ENCODE data around the gene HIVEP3.

HIVEP3 gene

DNA sequence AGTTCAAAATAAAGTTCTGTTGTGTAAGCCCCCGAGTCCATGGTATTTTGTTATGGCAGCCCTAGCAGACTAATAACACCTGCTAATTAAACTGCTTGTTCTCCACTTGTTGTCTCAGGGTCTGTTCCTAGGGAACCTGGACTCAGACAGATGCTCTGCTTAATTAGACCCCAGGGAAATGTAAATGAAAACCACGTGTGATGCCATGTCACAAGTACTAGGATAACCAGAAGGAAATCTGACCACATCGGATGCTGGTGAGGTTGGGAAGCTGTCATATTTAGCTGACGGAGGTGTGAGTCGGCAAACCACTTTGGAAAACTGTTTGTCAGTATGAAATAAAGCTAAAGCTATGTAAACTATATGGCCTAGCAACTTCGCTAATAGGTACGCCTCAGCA lies 453.8 kb downstream of the HIVEP3 start:
- H3F3A ChIP-seq (ENCODE audit: insufficient read depth, low read length): no peaks in the 10 kb centered on the region
- H3K27me3 ChIP-seq (ENCODE audit: insufficient read depth, low read length): 0 out of 2 replicates have a peak, but pooled peaks cover 5% of the 10 kb centered on the region
- H3K4me3 ChIP-seq (ENCODE audit: low read depth, low read length, poor library complexity, severe bottlenecking): no peak overlapping the region
- H3K9me3 ChIP-seq (ENCODE audit: low read length): no peaks in the 10 kb centered on the region
- no peaks in the 10 kb centered on the region for H3K9me2 ChIP-seq (ENCODE audit: low read depth, low read length)
- H3K36me3 ChIP-seq (ENCODE audit: insufficient read depth, low read length): no peaks in the 10 kb centered on the region
- no peak overlapping the region for H3K27ac ChIP-seq (ENCODE audit: low read depth, low read length, poor library complexity, severe bottlenecking)
- no peaks in the 10 kb centered on the region for H4K20me1 ChIP-seq (ENCODE audit: insufficient read depth, low read length)
- H2AFZ ChIP-seq (ENCODE audit: low read length): no peak overlapping the region
- no peaks in the 10 kb centered on the region for H3K4me1 ChIP-seq (ENCODE audit: insufficient read depth, low read length, severe bottlenecking)
- no peak for TF ChIP-seq EZH2 (IDR thresholded peaks at IDR 0.05; ENCODE audit: borderline replicate concordance, low read length)
- TF ChIP-seq, protein P1, sequence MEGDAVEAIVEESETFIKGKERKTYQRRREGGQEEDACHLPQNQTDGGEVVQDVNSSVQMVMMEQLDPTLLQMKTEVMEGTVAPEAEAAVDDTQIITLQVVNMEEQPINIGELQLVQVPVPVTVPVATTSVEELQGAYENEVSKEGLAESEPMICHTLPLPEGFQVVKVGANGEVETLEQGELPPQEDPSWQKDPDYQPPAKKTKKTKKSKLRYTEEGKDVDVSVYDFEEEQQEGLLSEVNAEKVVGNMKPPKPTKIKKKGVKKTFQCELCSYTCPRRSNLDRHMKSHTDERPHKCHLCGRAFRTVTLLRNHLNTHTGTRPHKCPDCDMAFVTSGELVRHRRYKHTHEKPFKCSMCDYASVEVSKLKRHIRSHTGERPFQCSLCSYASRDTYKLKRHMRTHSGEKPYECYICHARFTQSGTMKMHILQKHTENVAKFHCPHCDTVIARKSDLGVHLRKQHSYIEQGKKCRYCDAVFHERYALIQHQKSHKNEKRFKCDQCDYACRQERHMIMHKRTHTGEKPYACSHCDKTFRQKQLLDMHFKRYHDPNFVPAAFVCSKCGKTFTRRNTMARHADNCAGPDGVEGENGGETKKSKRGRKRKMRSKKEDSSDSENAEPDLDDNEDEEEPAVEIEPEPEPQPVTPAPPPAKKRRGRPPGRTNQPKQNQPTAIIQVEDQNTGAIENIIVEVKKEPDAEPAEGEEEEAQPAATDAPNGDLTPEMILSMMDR (IDR thresholded peaks at IDR 0.05; ENCODE audit: low read length): no peak
- no peak overlapping the region for H3K4me2 ChIP-seq (ENCODE audit: low read length)
- H3K79me2 ChIP-seq (ENCODE audit: insufficient read depth, low read length): no peaks in the 10 kb centered on the region
- H3K9ac ChIP-seq (ENCODE audit: low read length): no peak overlapping the region

DNA sequence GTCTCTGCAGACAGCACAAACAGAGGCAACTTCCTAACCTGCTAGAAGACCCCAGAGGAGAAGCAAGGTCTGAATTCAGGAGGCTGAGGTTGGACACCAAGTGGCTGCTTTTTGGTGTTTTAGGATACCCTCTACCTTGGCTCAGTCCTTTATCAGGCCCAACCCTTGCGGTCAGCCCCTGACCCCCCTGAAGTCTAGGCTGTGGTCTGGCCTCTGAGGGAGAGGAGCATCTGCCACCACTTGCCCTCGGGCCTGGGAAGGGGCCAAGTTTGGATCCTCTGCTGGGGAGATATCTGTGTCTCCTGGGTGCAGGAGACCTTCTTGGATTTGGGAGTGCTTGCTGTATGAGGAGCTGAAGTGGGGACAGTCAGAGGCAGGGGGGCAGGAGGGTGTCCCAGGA lies 455.2 kb downstream of the HIVEP3 start:
- no peak for TF ChIP-seq EZH2 (IDR thresholded peaks at IDR 0.05; ENCODE audit: borderline replicate concordance, low read length)
- TF ChIP-seq, protein P1 (IDR thresholded peaks at IDR 0.05; ENCODE audit: low read length): no peak
- Histone ChIP-seq H4K20me1 (ENCODE audit: insufficient read depth, low read length) (no peaks in the 10 kb centered on the region), H3K9me3 (ENCODE audit: low read length) (no peaks in the 10 kb centered on the region), H3F3A (ENCODE audit: insufficient read depth, low read length) (no peaks in the 10 kb centered on the region), H3K4me3 (ENCODE audit: low read depth, low read length, poor library complexity, severe bottlenecking) (no peak overlapping the region), H3K4me1 (ENCODE audit: insufficient read depth, low read length, severe bottlenecking) (no peaks in the 10 kb centered on the region), H3K27ac (ENCODE audit: low read depth, low read length, poor library complexity, severe bottlenecking) (no peak overlapping the region), H2AFZ (ENCODE audit: low read length) (no peak overlapping the region), H3K9ac (ENCODE audit: low read length) (no peak overlapping the region), H3K27me3 (ENCODE audit: insufficient read depth, low read length) (0 out of 2 replicates have a peak, but pooled peaks cover 5% of the 10 kb centered on the region), H3K79me2 (ENCODE audit: insufficient read depth, low read length) (no peaks in the 10 kb centered on the region), H3K36me3 (ENCODE audit: insufficient read depth, low read length) (no peaks in the 10 kb centered on the region), H3K9me2 (ENCODE audit: low read depth, low read length) (no peaks in the 10 kb centered on the region), H3K4me2 (ENCODE audit: low read length) (no peak overlapping the region)

DNA sequence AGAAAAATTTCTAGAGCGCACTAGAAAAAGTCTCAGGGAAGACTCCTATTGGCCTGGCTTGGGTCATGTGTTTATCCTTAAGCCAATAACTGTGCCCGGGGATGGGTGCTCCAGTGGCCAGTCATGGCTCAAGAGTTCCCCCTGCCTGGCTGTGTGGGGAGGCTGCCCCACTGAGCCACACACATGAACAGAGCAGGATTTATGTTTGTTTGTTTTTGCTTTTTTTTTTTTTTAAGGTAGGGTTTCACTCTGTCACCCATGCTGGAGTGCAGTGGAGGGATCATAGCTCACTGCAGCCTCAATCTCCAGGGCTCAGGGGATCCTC lies 456.1 kb downstream of the HIVEP3 start:
- Histone ChIP-seq H3K4me1 (ENCODE audit: insufficient read depth, low read length, severe bottlenecking) (no peaks in the 10 kb centered on the region), H3K36me3 (ENCODE audit: insufficient read depth, low read length) (no peaks in the 10 kb centered on the region), H3K4me3 (ENCODE audit: low read depth, low read length, poor library complexity, severe bottlenecking) (no peak overlapping the region), H3K9me3 (ENCODE audit: low read length) (no peaks in the 10 kb centered on the region), H4K20me1 (ENCODE audit: insufficient read depth, low read length) (no peaks in the 10 kb centered on the region), H3K27me3 (ENCODE audit: insufficient read depth, low read length) (0 out of 2 replicates have a peak, but pooled peaks cover 5% of the 10 kb centered on the region), H3K9ac (ENCODE audit: low read length) (no peak overlapping the region), H3K27ac (ENCODE audit: low read depth, low read length, poor library complexity, severe bottlenecking) (no peak overlapping the region), H3K79me2 (ENCODE audit: insufficient read depth, low read length) (no peaks in the 10 kb centered on the region), H3K4me2 (ENCODE audit: low read length) (no peak overlapping the region), H2AFZ (ENCODE audit: low read length) (no peak overlapping the region), H3F3A (ENCODE audit: insufficient read depth, low read length) (no peaks in the 10 kb centered on the region), H3K9me2 (ENCODE audit: low read depth, low read length) (no peaks in the 10 kb centered on the region)
- TF ChIP-seq EZH2 (IDR thresholded peaks at IDR 0.05; ENCODE audit: borderline replicate concordance, low read length): no peak
- TF ChIP-seq, protein P1 (IDR thresholded peaks at IDR 0.05; ENCODE audit: low read length): no peak

Data from OCI-LY1 (cell line).